Tibial nerve (tissue), 4 donors: ENCODE data around the gene TJAP1. TPM values are rescaled to one million over a fixed set of nuclear protein-coding genes. Genes with fewer than 3 reads are reported as not detected.

ENCODE experiments used
- DNase-seq, 2 donors: peaks; one replicate each; pipeline ENCODE4 v3.0.0-alpha.2; 2019; ENCODE audit warnings: low spot score in 2 of 2
- H3K27ac ChIP-seq, 4 donors: fragments of 200-600 bp; sonication (generic) in 3 of 4; one replicate each; pipeline ENCODE4 v1.5.1; 2017 to 2019; ENCODE audit warnings: mild to moderate bottlenecking in 1 of 4
- H3K27me3 ChIP-seq, 2 donors: fragments of 200-600 bp; sonication (generic) in 1 of 2; one replicate each; pipeline versions ENCODE4 v1.5.1 to v1.6.0; 2017 to 2019
- H3K36me3 ChIP-seq, 3 donors: fragments of 200-600 bp; sonication (generic); one replicate each; pipeline ENCODE4 v1.5.1; 2018 to 2019
- H3K4me1 ChIP-seq, 4 donors: fragments of 200-600 bp; sonication (generic) in 3 of 4; one replicate each; pipeline ENCODE4 v1.5.1; 2017 to 2019
- H3K4me3 ChIP-seq, 4 donors: fragments of 200-600 bp; sonication (generic) in 3 of 4; one replicate each; pipeline ENCODE4 v1.5.1; 2017 to 2019; ENCODE audit warnings: mild to moderate bottlenecking in 1 of 4, moderate library complexity in 1 of 4
- H3K9me3 ChIP-seq, 4 donors: fragments of 200-600 bp; sonication (generic) in 3 of 4; one replicate each; pipeline ENCODE4 v1.5.1; 2017 to 2019
- EP300 ChIP-seq, 2 donors: sonication (generic); formaldehyde crosslinking; IDR thresholded peaks; one replicate each; pipeline ENCODE4 v1.6.1; 2017; ENCODE audit warnings: antibody characterized with exemption in 2 of 2, mild to moderate bottlenecking in 1 of 2
- POLR2A ChIP-seq, 2 donors: fragments of 450-650 bp; IDR thresholded peaks; one replicate each; pipeline ENCODE4 v1.6.1; 2017; ENCODE audit warnings: antibody characterized with exemption in 2 of 2, mild to moderate bottlenecking in 2 of 2, moderate library complexity in 2 of 2
- WGBS, 2 donors: methylation state at CpG; one replicate each; pipeline ENCODE4 v1.1.5; 2018; 5-methylcytosine and 5-hydroxymethylcytosine counted together
- total RNA-seq, 4 donors: library from RNA; depleted of rRNA; stranded (reverse); fragments of >200 nt; gene quantifications; one replicate each; pipeline ENCODE4 v1.1.0, GENCODE V29; 2016
- TF ChIP-seq, protein P1 (sequence below), 5 experiments: fragments of 200-600 bp in 3 of 5; fragments of 450-650 bp in 2 of 5; sonication (generic) in 3 of 5; IDR thresholded peaks; one replicate each; pipeline ENCODE4 v1.5.1; 2016 to 2019; ENCODE audit warnings: antibody characterized with exemption in 5 of 5, mild to moderate bottlenecking in 3 of 5, moderate library complexity in 2 of 5

Gene TJAP1
- total RNA-seq, 4 donors from 2014 or later, result 30.2 to 43.8 (median 32.3) TPM

DNA sequence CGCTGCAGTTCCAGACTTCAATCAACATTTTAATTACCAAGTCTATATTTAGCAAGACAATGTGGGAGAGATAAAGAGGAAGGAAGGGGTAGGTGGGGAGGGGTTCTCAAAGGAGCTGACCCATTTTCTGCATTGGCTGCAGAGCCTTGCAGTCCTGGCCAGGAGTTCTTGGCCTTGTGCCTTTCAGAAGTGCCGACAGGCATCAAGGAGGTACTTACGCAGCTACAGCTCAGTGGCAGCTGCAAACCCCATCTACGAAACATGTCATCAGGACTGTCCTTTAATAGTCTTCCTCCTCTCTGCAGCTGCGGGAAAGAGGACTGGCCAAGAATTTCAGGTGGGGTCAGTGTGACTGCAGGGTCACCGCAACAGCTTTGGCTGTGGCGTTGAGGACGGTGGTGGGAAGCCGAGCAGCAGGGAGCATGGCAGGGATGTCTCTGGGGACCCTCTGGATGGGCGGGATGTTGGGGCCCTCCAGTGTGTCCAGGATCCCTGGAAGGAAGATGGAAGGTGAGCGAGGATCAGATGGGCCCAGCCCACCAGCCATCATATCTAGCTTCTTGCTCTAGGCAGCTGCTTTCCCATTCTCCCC is 34.5 kb downstream of the TJAP1 start:
- Histone ChIP-seq H3K27me3 (no peaks in the 10 kb centered on the region), H3K4me3 (no peak overlapping the region), H3K36me3 (peaks cover 0 to 52% (median 31%) of the 10 kb centered on the region in 3 donors), H3K4me1 (peaks cover 0 to 52% (median 24%) of the 10 kb centered on the region in 4 donors), H3K27ac (no peak overlapping the region), H3K9me3 (no peaks in the 10 kb centered on the region)
- 73 to 78% methylated on average over 10 to 11 of the region's 11 CpGs for WGBS, 2 donors
- TF ChIP-seq, protein P1, sequence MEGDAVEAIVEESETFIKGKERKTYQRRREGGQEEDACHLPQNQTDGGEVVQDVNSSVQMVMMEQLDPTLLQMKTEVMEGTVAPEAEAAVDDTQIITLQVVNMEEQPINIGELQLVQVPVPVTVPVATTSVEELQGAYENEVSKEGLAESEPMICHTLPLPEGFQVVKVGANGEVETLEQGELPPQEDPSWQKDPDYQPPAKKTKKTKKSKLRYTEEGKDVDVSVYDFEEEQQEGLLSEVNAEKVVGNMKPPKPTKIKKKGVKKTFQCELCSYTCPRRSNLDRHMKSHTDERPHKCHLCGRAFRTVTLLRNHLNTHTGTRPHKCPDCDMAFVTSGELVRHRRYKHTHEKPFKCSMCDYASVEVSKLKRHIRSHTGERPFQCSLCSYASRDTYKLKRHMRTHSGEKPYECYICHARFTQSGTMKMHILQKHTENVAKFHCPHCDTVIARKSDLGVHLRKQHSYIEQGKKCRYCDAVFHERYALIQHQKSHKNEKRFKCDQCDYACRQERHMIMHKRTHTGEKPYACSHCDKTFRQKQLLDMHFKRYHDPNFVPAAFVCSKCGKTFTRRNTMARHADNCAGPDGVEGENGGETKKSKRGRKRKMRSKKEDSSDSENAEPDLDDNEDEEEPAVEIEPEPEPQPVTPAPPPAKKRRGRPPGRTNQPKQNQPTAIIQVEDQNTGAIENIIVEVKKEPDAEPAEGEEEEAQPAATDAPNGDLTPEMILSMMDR (IDR thresholded peaks at IDR 0.05), result no peak
- TF ChIP-seq POLR2A (IDR thresholded peaks at IDR 0.05), result no peak
- no peak for TF ChIP-seq EP300 (IDR thresholded peaks at IDR 0.05)
- no peak for DNase-seq

DNA sequence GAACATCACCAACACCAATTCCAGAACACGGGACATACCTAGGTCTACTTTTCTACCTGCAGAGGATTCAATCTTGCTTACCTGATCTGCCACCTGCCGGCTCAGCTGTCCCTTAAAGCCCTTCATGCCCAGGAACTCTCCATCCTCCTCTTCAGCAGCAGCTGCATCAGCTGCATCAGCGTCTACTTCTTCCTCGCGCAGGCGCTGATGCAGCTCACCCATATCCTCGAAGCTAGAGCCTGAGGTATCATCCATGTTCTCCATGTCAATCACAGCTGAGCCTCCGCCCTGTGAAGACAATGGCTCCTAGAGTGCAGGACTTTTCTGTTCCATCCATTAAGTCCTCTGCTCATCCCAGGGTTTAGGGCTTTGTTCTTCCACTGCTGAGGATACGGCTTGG is 38.4 kb downstream of the TJAP1 start:
- Histone ChIP-seq H3K27me3 (no peaks in the 10 kb centered on the region), H3K36me3 (peaks cover 0 to 66% (median 41%) of the 10 kb centered on the region in 3 donors), H3K4me3 (peak overlapping the region; percentile 80 to 99 (median 94)), H3K4me1 (peaks cover 0 to 49% (median 24%) of the 10 kb centered on the region in 4 donors), H3K9me3 (no peaks in the 10 kb centered on the region), H3K27ac (peak overlapping the region in 1 of 4 donors; percentile 93)
- DNase-seq, result no peak
- TF ChIP-seq, protein P1 (IDR thresholded peaks at IDR 0.05), result no peak
- no peak for TF ChIP-seq POLR2A (IDR thresholded peaks at IDR 0.05)
- no peak for TF ChIP-seq EP300 (IDR thresholded peaks at IDR 0.05)
- 70 to 76% methylated on average over 9 of the region's 9 CpGs for WGBS, 2 donors

DNA sequence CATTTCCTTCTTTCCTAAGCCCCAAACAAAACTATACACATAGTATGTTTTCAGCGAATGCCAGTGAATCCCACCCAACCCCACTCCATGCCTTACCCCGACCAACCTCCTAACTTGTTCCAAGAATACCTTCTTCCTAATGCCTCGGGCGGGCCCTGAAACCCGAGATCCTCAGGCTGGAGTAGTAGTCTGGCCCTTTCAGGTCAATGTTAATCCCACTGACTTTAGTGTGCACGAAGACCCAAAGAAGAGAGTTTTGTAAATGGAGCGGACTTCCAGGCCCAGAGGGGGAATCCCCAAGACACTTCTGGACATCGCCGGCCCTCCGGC is 39.0 kb downstream of the TJAP1 start:
- H3K36me3 ChIP-seq, result peaks cover 0 to 66% (median 45%) of the 10 kb centered on the region in 3 donors
- TF ChIP-seq, protein P1 (IDR thresholded peaks at IDR 0.05), result no peak
- TF ChIP-seq POLR2A (IDR thresholded peaks at IDR 0.05), result no peak
- no peak for TF ChIP-seq EP300 (IDR thresholded peaks at IDR 0.05)
- no peaks in the 10 kb centered on the region for H3K27me3 ChIP-seq
- peak overlapping the region; percentile 59 to 93 (median 92) for H3K27ac ChIP-seq
- no peaks in the 10 kb centered on the region for H3K9me3 ChIP-seq
- DNase-seq, result no peak
- H3K4me3 ChIP-seq, result peak overlapping the region; percentile 80 to 99 (median 94)
- 1 to 2% methylated on average over 9 to 10 of the region's 10 CpGs for WGBS, 2 donors
- H3K4me1 ChIP-seq, result peaks cover 0 to 46% (median 24%) of the 10 kb centered on the region in 4 donors

DNA sequence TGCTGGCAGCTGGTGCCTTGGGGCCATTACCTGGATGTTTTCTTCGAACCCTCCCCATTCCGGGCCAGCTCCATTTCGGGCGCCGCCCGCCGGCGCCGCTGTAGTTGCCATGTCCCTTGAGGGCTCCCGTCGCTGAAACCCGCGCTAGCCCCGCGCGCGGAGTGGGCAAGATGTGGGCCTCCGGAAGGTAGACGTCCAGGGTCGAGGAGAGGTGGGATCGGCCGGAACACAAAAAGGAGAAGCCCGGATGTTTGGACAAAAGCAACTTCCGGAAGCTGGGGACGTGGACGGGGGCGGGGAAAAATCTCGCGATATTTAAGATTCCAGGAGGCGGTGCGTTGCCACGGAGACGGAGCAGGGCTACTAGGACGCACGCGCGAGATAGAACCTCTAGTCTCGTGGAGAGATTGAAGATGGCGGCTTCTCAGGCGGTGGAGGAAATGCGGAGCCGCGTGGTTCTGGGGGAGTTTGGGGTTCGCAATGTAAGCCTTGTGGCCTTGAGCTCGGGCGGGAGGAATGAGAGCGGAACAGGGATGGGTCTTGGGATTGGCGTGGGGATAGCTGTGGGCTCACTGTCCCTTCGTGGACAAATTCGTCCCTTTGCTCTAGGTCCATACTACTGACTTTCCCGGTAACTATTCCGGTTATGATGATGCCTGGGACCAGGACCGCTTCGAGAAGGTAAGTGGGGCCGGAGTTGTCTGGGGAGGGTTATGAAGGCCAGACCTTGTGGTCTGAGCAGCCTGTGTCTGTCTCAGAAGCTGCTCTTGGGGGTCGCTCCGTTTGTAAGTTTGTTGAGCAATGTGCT is 39.5 kb downstream of the TJAP1 start, which contains the start of the genes POLR1C and YIPF3:
POLR1C (plus strand) TSS at position 393 of the 808 bp plus-strand sequence; CDS start at position 414, 21 bp downstream.
YIPF3 (minus strand) TSS at position 230 of the 808 bp plus-strand sequence; CDS start at position 111, 119 bp downstream.
- H3K9me3 ChIP-seq, result no peaks in the 10 kb centered on the region
- H3K36me3 ChIP-seq, result peaks cover 0 to 66% (median 45%) of the 10 kb centered on the region in 3 donors
- no peaks in the 10 kb centered on the region for H3K27me3 ChIP-seq
- peak within 1 kb of the TSS; percentile 80 to 99 (median 94) for H3K4me3 ChIP-seq
- peak; percentile 50 to 88 for TF ChIP-seq EP300 (IDR thresholded peaks at IDR 0.05)
- TF ChIP-seq, protein P1 (IDR thresholded peaks at IDR 0.05), result peak in 1 of 5 experiments; percentile 31
- TF ChIP-seq POLR2A (IDR thresholded peaks at IDR 0.05), result peak in 1 of 2 donors; percentile 62
- peak; percentile 95 to 98 for DNase-seq
- WGBS, 2 donors, result 0% methylated on average over 54 to 57 of the region's 57 CpGs
- H3K27ac ChIP-seq, result peak within 1 kb of the TSS; percentile 59 to 93 (median 92)
- H3K4me1 ChIP-seq, result peaks cover 0 to 46% (median 24%) of the 10 kb centered on the region in 4 donors
